ENCODE data around the gene CELF2. TPM values are rescaled to one million over a fixed set of nuclear protein-coding genes. Genes with fewer than 3 reads are reported as not detected.
"Not testable (repeated sequence)": the region's sequence is repeated elsewhere in the genome, so short reads cannot be mapped to it uniquely, and the experiment has no call there.

Gene CELF2
- total RNA-seq, 4 donors from 2014 or later: 28.7 to 55.4 (median 35.0) TPM

- Histone ChIP-seq H3K27me3 (no peaks in the 10 kb centered on the region), H3K27ac (no peak overlapping the region), H3K36me3 (no peaks in the 10 kb centered on the region), H3K9me3 (no peaks in the 10 kb centered on the region), H3K4me1 (no peaks in the 10 kb centered on the region), H3K4me3 (replicated peaks in 1 of 3) (no peak overlapping the region)
- intact Hi-C loops (cut with DNase I): no loop called here
- WGBS, 2 donors: 94 to 95% methylated on average over 7 of the region's 7 CpGs
- no peak for TF ChIP-seq POLR2A (IDR thresholded peaks at IDR 0.05)
- TF ChIP-seq, protein P1, sequence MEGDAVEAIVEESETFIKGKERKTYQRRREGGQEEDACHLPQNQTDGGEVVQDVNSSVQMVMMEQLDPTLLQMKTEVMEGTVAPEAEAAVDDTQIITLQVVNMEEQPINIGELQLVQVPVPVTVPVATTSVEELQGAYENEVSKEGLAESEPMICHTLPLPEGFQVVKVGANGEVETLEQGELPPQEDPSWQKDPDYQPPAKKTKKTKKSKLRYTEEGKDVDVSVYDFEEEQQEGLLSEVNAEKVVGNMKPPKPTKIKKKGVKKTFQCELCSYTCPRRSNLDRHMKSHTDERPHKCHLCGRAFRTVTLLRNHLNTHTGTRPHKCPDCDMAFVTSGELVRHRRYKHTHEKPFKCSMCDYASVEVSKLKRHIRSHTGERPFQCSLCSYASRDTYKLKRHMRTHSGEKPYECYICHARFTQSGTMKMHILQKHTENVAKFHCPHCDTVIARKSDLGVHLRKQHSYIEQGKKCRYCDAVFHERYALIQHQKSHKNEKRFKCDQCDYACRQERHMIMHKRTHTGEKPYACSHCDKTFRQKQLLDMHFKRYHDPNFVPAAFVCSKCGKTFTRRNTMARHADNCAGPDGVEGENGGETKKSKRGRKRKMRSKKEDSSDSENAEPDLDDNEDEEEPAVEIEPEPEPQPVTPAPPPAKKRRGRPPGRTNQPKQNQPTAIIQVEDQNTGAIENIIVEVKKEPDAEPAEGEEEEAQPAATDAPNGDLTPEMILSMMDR (IDR thresholded peaks at IDR 0.05): no peak
- no peak for DNase-seq
Observed at GRCh38 chr10:11363497-11363896, 345.8 kb downstream of the CELF2 start.

- 91 to 92% methylated on average over 1 of the region's 1 CpG for WGBS, 2 donors
- intact Hi-C loops (cut with DNase I): no loop called here
- no peak for DNase-seq
- H3K4me1 ChIP-seq: no peaks in the 10 kb centered on the region
- H3K9me3 ChIP-seq: no peaks in the 10 kb centered on the region
- H3K4me3 ChIP-seq (replicated peaks in 1 of 3): no peak overlapping the region
- H3K27ac ChIP-seq: no peak overlapping the region
- no peaks in the 10 kb centered on the region for H3K27me3 ChIP-seq
- no peak for TF ChIP-seq POLR2A (IDR thresholded peaks at IDR 0.05)
- TF ChIP-seq, protein P1 (IDR thresholded peaks at IDR 0.05): no peak
- H3K36me3 ChIP-seq: no peaks in the 10 kb centered on the region
Observed at GRCh38 chr10:11364241-11364640, 346.6 kb downstream of the CELF2 start.

GRCh38 chr10:11366889-11367288, 349.2 kb downstream of the CELF2 start:
- H3K27ac ChIP-seq; H3K36me3 ChIP-seq; intact Hi-C loops (cut with DNase I); H3K4me1 ChIP-seq; H3K4me3 ChIP-seq (replicated peaks in 1 of 3); H3K27me3 ChIP-seq; DNase-seq; H3K9me3 ChIP-seq: not testable (repeated sequence)
- WGBS, 2 donors: 88 to 90% methylated on average over 4 of the region's 4 CpGs

GRCh38 chr10:11367505-11367904, 349.8 kb downstream of the CELF2 start:
- Histone ChIP-seq H3K9me3 (no peaks in the 10 kb centered on the region), H3K27ac (no peak overlapping the region), H3K27me3 (no peaks in the 10 kb centered on the region), H3K4me1 (no peaks in the 10 kb centered on the region), H3K4me3 (replicated peaks in 1 of 3) (no peak overlapping the region), H3K36me3 (no peaks in the 10 kb centered on the region)
- intact Hi-C loops (cut with DNase I): no loop called here
- no peak for DNase-seq
- 92 to 99% methylated on average over 9 of the region's 9 CpGs for WGBS, 2 donors
- TF ChIP-seq, protein P1 (IDR thresholded peaks at IDR 0.05): no peak
- no peak for TF ChIP-seq POLR2A (IDR thresholded peaks at IDR 0.05)

- WGBS, 2 donors: 83% methylated on average over 9 to 11 of the region's 11 CpGs
- H3K27me3 ChIP-seq: no peaks in the 10 kb centered on the region
Observed at GRCh38 chr10:11373717-11374171, 356.1 kb downstream of the CELF2 start.

More at GRCh38 chr10:11373717-11374171, 356.1 kb downstream of the CELF2 start:
- no peak for TF ChIP-seq POLR2A (IDR thresholded peaks at IDR 0.05)
- TF ChIP-seq, protein P1 (IDR thresholded peaks at IDR 0.05): no peak
- Histone ChIP-seq H3K4me1 (no peaks in the 10 kb centered on the region), H3K27ac (no peak overlapping the region), H3K4me3 (replicated peaks in 1 of 3) (no peak overlapping the region), H3K36me3 (no peaks in the 10 kb centered on the region), H3K9me3 (no peaks in the 10 kb centered on the region)
- no peak for DNase-seq
- intact Hi-C loops (cut with DNase I): no loop called here

All from thyroid gland (tissue), 4 donors.